ENCODE results near the gene ZNF214.

Gene ZNF214

GRCh38 chr11:7020183-7020917, at the start of gene ZNF214, which contains the start of gene NLRP14:
TSS of gene ZNF214 (minus strand) at chr11:7020346. CDS start at chr11:7002835, 17,511 bp downstream.
TSS of gene NLRP14 (plus strand) at chr11:7020479. CDS start at chr11:7038587, 18,108 bp downstream.
- intact Hi-C loops (cut with DNase I) = no loop called here
- peak; percentile 77 to 95 (median 89) for DNase-seq

DNA sequence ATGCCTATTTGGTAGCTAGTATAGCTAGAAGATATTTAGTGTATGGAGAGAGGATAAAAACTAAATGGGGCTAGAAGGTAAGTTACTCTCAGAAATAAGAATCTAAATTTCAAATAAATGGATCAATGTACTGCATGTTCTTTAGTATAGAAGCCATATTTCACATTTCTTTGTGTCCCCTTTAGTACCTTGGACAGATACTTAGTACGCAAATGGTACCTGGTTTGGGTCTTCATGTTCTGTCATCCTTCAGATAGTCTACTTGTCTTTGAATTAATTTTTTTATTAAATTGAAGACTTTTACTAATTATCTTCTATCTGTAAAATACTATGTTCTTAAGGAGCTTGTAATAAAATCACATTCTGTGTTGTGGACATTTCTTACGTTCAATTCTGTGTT, 42.4 kb upstream of the ZNF214 start:
- intact Hi-C loops (cut with DNase I) = no loop called here
- DNase-seq = no peak

DNA sequence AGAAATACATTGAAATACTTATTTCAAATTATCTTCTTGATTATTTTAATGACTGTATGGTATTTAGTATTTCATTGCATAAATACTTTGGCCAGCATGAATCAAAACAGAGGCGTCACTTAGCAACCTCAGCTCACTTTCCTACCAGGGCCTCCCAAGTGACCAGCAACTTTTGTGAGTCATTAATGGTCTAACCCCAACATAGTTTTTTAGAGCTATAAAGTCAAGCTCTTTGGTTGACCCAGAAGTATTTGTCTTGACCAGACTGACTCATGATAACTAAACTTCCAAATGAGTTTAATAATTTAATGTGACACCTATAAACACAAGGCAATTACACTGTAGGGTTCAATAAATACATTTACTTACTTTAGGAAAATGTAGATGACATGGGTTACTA, 40.7 kb upstream of the ZNF214 start:
- DNase-seq = no peak
- intact Hi-C loops (cut with DNase I) = no loop called here

- intact Hi-C loops (cut with DNase I) = no loop called here
- DNase-seq = no peak
These were observed 37.5 kb upstream of the ZNF214 start for GRCh38 chr11:7057641-7058040.

GRCh38 chr11:7056828-7057513, 36.8 kb upstream of the ZNF214 start:
- intact Hi-C loops (cut with DNase I) = no loop called here
- DNase-seq = no peak

DNA sequence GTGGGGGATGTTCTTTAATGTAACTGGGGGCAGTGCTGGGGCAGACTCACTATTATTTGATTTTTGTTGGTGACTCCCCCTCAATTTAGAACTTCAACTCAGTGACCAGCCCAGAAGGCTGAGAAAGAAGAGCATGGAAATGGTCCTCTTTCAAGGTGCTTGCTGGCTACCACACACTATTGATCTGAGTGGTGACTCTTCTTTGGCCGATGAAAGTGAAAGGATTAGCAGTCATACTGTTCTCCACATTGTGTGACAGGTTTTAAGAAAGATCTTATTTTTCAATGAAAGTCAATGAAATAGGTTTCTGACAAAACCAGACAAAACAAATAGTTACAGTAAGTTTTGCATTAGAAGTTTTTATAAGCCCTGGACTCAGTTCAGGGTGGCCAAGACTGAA, 30.0 kb upstream of the ZNF214 start:
- intact Hi-C loops (cut with DNase I) = no loop called here
- no peak for DNase-seq

- DNase-seq = no peak
- intact Hi-C loops (cut with DNase I) = no loop called here
These were observed 26.5 kb upstream of the ZNF214 start for GRCh38 chr11:7046474-7047175.

GRCh38 chr11:7034019-7034418, 13.9 kb upstream of the ZNF214 start:
- intact Hi-C loops (cut with DNase I) = no loop called here
- DNase-seq = no peak

DNA sequence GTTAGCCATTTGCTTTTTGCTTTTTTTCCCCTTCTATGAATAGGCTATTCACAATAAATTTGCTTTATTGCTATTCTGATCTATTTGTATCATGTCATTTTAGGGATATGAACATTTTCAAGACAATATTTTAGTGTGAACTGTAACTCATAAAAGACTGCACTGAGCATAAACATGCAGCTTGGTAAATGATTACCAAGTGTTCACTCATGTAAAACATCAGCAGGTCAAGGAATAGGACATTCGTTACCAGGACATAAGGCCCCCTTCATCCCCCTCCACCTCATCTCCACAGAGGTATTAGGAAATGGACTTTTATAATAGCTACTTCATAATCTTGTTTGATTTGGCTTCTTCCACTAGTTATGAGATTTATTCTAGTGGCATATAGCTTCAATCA, 12.5 kb upstream of the ZNF214 start:
- DNase-seq = no peak
- intact Hi-C loops (cut with DNase I) = no loop called here

DNA sequence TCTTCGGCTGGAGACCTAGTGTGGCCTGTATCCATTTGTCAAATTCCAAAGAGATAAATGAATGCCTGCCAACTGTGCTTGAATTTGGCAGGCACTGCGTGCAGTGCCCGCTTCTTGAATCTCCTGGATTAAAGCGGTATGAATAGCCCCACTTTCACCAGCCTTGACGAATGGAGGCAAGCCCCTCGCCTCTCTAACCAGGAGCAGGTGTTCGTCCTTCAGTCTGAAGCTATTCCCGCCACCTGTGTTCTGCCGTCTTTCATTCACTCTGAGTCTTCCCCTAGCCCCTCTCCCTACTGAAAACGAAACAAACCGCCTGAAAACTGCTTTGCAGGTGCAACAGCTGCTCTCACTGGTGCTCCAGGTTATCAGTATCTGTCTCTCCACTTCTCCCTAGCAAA, 11.3 kb upstream of the ZNF214 start:
- DNase-seq = no peak
- intact Hi-C loops (cut with DNase I) = no loop called here

DNA sequence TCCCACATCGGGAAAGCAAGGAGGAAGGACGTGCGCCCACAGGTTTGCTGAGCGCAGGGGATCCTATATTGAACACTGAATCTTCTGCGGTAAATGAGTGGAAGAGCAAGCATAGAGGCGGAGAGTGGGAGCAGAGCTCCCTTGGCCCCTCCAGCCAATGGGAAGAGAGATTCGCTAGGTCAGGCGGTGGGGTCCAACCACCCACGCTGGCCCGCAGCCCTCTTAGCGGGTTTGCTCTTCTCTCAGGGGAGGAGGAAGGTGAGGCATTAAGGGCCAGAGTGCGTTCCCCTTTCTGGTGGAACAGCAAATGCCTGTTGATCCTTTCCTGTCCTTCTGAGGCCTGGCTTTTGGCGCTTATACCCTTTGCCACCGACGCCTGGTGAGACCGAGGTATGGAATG, 10.7 kb upstream of the ZNF214 start:
- DNase-seq = no peak
- intact Hi-C loops (cut with DNase I) = no loop called here

DNA sequence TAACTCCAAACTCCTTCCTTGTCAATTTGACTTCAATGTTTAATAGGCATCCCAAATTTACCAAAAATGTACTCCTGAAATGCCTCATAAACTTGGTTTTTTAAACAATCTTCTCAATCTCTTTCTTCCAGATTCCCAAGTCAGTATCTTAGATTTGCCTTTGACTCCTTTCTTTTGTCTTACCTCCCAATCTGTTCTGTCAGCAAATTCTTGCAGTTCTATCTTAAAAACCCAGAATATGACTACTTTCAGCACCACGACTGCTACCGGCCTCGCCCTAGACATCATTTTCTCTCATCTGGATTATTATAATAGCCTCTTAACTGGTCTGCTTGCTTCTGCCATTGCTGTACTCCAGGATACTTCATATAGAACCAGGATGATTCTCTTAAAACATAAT, 8.0 kb upstream of the ZNF214 start:
- intact Hi-C loops (cut with DNase I) = no loop called here
- no peak for DNase-seq

DNA sequence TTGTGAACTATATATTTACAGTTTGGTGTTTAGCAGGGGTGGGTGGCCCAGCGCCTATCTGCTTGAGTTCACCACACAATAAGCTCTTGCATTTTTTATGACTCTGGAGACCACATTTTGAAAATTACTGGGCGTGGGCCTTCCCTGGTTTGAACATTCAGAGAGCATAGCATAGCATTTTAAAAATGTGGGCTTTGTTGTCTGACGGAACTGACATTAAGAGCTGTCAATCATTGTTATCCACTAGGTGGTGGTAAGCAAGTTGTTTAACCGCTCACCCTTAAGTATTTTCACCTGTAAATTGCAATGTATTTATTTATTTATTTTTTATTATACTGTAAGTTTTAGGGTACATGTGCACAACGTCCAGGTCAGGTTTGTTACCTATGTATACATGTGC, 1.2 kb upstream of the ZNF214 start:
- intact Hi-C loops (cut with DNase I) = no loop called here
- DNase-seq = no peak

GRCh38 chr11:7019500-7020182, 505 bp downstream of the ZNF214 start:
- DNase-seq = peak in 40 of 42 donors; percentile 5 to 67 (median 37)
- intact Hi-C loops (cut with DNase I) = no loop called here

DNA sequence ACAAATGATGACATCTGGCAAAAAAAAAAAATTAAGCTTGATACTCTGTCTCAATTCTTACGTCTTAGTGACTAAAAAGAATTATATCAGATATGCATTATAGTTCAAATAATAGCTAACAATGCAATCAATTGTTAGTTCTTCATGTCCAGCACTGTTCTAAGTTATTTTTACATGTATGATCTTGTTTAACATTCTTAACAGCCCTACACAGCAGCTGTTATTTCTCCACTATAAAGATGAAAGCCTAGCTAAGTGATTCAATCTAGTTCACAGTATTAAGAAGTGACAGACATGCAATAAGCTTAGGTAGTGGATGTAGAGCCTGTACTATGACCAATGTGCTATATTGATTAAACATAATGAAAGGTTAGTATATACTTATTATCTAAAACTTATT, 4.1 kb downstream of the ZNF214 start:
- no peak for DNase-seq
- intact Hi-C loops (cut with DNase I) = no loop called here

GRCh38 chr11:7014118-7014517, 6.0 kb downstream of the ZNF214 start:
- no peak for DNase-seq
- intact Hi-C loops (cut with DNase I) = no loop called here

DNA sequence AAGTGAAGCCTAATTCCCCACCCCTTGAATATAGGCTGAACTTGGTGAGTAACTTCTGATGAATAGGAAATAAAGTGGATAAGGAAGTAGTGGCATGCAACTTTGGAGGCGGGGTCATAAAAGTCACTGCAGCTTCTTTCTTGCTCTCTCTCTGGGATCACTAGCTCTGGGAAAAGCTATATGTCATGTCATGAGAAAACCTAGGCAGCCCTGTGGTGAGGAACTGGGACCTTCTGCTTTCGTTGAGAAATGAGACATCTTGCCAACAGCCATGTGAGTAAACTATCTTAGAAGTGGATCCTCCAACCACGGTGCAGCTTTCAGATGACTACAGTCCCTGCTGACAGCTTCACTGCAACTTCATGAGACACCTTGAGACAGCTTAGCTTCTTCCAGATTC, 15.7 kb downstream of the ZNF214 start:
- peak in 8 of 42 donors; percentile 4 to 42 (median 13) for DNase-seq
- intact Hi-C loops (cut with DNase I) = no loop called here

GRCh38 chr11:6995703-6996102, 24.4 kb downstream of the ZNF214 start:
- intact Hi-C loops (cut with DNase I) = no loop called here
- no peak for DNase-seq

All from head of caudate nucleus (tissue), 42 donors.